Suprapubic skin (tissue), 3 donors: Measurements from ENCODE around the gene RILPL1.
"Not testable (repeated sequence)": the region's sequence is repeated elsewhere in the genome, so short reads cannot be mapped to it uniquely, and the experiment has no call there.

Experiments
- EP300 ChIP-seq: sonication (generic); formaldehyde crosslinking; IDR thresholded peaks from one replicate; pipeline ENCODE4 v1.6.1; 2017; ENCODE audit warnings: antibody characterized with exemption
- TF ChIP-seq, protein P1 (sequence below), 2 donors: fragments of 200-600 bp in 1 of 2; fragments of 450-650 bp in 1 of 2; sonication (generic) in 1 of 2; IDR thresholded peaks; one replicate each; pipeline ENCODE4 v1.5.1; 2016 to 2019; ENCODE audit warnings: antibody characterized with exemption in 2 of 2, mild to moderate bottlenecking in 1 of 2, moderate library complexity in 1 of 2

DNA sequence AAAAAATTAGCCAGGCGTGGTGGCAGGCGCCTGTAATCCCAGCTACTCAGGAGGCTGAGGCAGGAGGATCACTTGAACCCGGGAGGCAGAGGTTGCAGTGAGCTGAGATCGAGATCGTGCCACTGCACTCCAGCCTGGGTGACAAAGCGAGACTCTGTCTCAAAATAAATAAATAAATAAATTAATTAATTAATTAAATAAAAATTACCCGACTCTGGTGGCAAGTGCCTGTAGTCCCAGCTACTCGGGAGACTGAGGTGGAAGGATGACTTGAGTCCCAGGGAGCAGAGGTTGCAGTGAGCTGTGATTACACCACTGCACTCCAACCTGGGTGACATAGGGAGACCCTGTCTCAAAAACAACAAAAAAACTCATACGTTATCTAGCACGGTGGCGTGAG, 2.4 kb upstream of the RILPL1 start:
- not testable (repeated sequence) for TF ChIP-seq EP300
- TF ChIP-seq, protein P1, sequence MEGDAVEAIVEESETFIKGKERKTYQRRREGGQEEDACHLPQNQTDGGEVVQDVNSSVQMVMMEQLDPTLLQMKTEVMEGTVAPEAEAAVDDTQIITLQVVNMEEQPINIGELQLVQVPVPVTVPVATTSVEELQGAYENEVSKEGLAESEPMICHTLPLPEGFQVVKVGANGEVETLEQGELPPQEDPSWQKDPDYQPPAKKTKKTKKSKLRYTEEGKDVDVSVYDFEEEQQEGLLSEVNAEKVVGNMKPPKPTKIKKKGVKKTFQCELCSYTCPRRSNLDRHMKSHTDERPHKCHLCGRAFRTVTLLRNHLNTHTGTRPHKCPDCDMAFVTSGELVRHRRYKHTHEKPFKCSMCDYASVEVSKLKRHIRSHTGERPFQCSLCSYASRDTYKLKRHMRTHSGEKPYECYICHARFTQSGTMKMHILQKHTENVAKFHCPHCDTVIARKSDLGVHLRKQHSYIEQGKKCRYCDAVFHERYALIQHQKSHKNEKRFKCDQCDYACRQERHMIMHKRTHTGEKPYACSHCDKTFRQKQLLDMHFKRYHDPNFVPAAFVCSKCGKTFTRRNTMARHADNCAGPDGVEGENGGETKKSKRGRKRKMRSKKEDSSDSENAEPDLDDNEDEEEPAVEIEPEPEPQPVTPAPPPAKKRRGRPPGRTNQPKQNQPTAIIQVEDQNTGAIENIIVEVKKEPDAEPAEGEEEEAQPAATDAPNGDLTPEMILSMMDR (IDR thresholded peaks at IDR 0.05) = not testable (repeated sequence)
